Measurements from ENCODE around the gene CDKN2B-AS1.

GRCh38 chr9:22033012-22033630 lies 38.5 kb downstream of the CDKN2B-AS1 start:
- no peak for TF ChIP-seq GATA2 (IDR thresholded peaks at IDR 0.05; ENCODE audit: low read depth, low read length)
- no peak for TF ChIP-seq GATA3 (IDR thresholded peaks at IDR 0.05; ENCODE audit: low read depth, low read length)
